ENCODE measurements around the gene ZFYVE27.
"Not testable (repeated sequence)": the region's sequence is repeated elsewhere in the genome, so short reads cannot be mapped to it uniquely, and the experiment has no call there.

GRCh38 chr10:97698072-97698655, 38.8 kb upstream of the ZFYVE27 start:
- not testable (repeated sequence) for TF ChIP-seq CTCF, POLR2A (IDR thresholded peaks at IDR 0.05)

Data from Peyer's patch (tissue), 4 donors.